HepG2 (cell line): Measurements from ENCODE around the gene TRPV5. TPM values are rescaled to one million over a fixed set of nuclear protein-coding genes. Genes with fewer than 3 reads are reported as not detected.

ENCODE experiments used
- ATAC-seq: fragments of 200-7000 bp; cut with Tn5 transposase; 3 replicates; pipeline ENCODE4 v1.9.1; 2020; ENCODE audit warnings: mild to moderate bottlenecking, moderate library complexity
- BruUV-seq: library from RNA; stranded (reverse); fragments of 400-500 nt; replicated peaks from 2 replicates; lab custom pipeline; 2021; lab: Mats Ljungman, UMichigan
- CTCF ChIA-PET: fragments of 300-600 bp; formaldehyde crosslinking; extraction: SDS; loops from one replicate; lab custom pipeline; 2021; ENCODE audit warnings: low total read pairs, inconsistent platforms, low intra/inter-chr PET ratio; lab: Yijun Ruan, JAX
- POLR2A ChIA-PET: fragments of 350-600 bp; sonication (Branson Sonifier 250); formaldehyde crosslinking; loops from one replicate; lab custom pipeline; 2020; ENCODE audit warnings: antibody characterized with exemption, inconsistent platforms; lab: Yijun Ruan, JAX
- DNase-seq: peaks from one replicate; pipeline ENCODE4 v3.0.0-alpha.2; 2015; ENCODE audit warnings: low spot score
- FAIRE-seq: peaks from 3 replicates; lab custom pipeline; 2011; peaks lifted over from hg19 to GRCh38; lab: Jason Lieb, UNC
- H2AFZ ChIP-seq: one replicate; pipeline ENCODE4 v1.6.1; 2011; ENCODE audit warnings: low read length, inconsistent platforms
- H3K27ac ChIP-seq: fragments of 300-600 bp; 3 replicates; pipeline ENCODE4 v1.8.0; 2011; ENCODE audit warnings: mixed run types, mild to moderate bottlenecking, mixed read lengths, low read length, inconsistent platforms; ENCODE audit not compliant: insufficient read depth; ENCODE audit errors: extremely low read length
- H3K27me3 ChIP-seq, 2 experiments: fragments of 200-600 bp in 1 of 2; 2 replicates in 1 of 2; 3 replicates in 1 of 2; pipeline versions ENCODE4 v1.6.0 to v1.8.0; 2011; ENCODE audit warnings: low read length in 2 of 2, mild to moderate bottlenecking in 2 of 2, moderate library complexity in 2 of 2, inconsistent platforms in 1 of 2; ENCODE audit not compliant: insufficient read depth in 2 of 2, control insufficient read depth in 1 of 2
- H3K36me3 ChIP-seq, 2 experiments: fragments of 200-600 bp in 1 of 2; replicated peaks in 1 of 2; 2 replicates in 1 of 2; 3 replicates in 1 of 2; pipeline versions ENCODE4 v1.5.1 to v1.8.0; 2011; ENCODE audit warnings: low read length in 2 of 2, inconsistent platforms in 1 of 2; ENCODE audit not compliant: insufficient read depth in 2 of 2, control insufficient read depth in 1 of 2
- H3K4me1 ChIP-seq: 2 replicates; pipeline ENCODE4 v1.5.1; 2012; ENCODE audit warnings: low read length, inconsistent platforms; ENCODE audit not compliant: insufficient read depth
- H3K4me2 ChIP-seq: 2 replicates; pipeline ENCODE4 v1.6.0; 2011; ENCODE audit warnings: low read depth, low read length, inconsistent platforms
- H3K4me3 ChIP-seq, 3 experiments: fragments of 200-600 bp in 1 of 3; sonication (generic), shearing (Covaris generic) in 1 of 3; replicated peaks in 1 of 3; 2 replicates each; pipeline ENCODE4 v1.5.1; 2011 to 2016; ENCODE audit warnings: low read length in 3 of 3, inconsistent platforms in 2 of 3, low read depth in 2 of 3, mild to moderate bottlenecking in 2 of 3, control low read depth in 1 of 3, mixed read lengths in 1 of 3; ENCODE audit not compliant: insufficient read depth in 1 of 3
- H3K79me2 ChIP-seq: one replicate; pipeline ENCODE4 v1.6.1; 2011; ENCODE audit warnings: low read length, inconsistent platforms; ENCODE audit not compliant: insufficient read depth
- H3K9ac ChIP-seq: 2 replicates; pipeline ENCODE4 v1.6.0; 2011; ENCODE audit warnings: mild to moderate bottlenecking, low read depth, low read length, inconsistent platforms; ENCODE audit not compliant: insufficient read depth
- H3K9me3 ChIP-seq: 2 replicates; pipeline ENCODE4 v1.5.1; 2012; ENCODE audit warnings: mild to moderate bottlenecking, low read length
- H4K20me1 ChIP-seq: 2 replicates; pipeline ENCODE4 v1.6.0; 2011; ENCODE audit warnings: inconsistent platforms, mild to moderate bottlenecking, low read length, moderate library complexity; ENCODE audit not compliant: insufficient read depth
- DMTF1 ChIP-seq: sonication (generic); formaldehyde crosslinking; IDR thresholded peaks from 2 replicates; pipeline ENCODE4 v1.4.0; 2020; ENCODE audit warnings: mild to moderate bottlenecking, missing genetic modification reagents
- GRHL1 ChIP-seq: sonication (generic); formaldehyde crosslinking; conservative IDR thresholded peaks from 2 replicates; pipeline ENCODE4 v1.8.0; 2022; ENCODE audit warnings: missing genetic modification reagents
- MXD1 ChIP-seq: sonication (generic); formaldehyde crosslinking; IDR thresholded peaks from 2 replicates; pipeline ENCODE4 v1.4.0; 2020; ENCODE audit warnings: mild to moderate bottlenecking, missing genetic modification reagents
- NBN ChIP-seq: fragments of 450-650 bp; conservative IDR thresholded peaks from 2 replicates; pipeline ENCODE4 v1.6.1; 2017
- THYN1 ChIP-seq: sonication (generic); formaldehyde crosslinking; IDR thresholded peaks from 2 replicates; pipeline ENCODE4 v1.8.1; 2023; ENCODE audit warnings: low read depth, mild to moderate bottlenecking, moderate library complexity, missing genetic modification reagents, borderline replicate concordance
- U2AF2 ChIP-seq: fragments of 200-400 bp; formaldehyde crosslinking; IDR thresholded peaks from 2 replicates; pipeline ENCODE4 v1.6.1; 2017; ENCODE audit warnings: low read depth, mild to moderate bottlenecking, low read length
- ZC3H13 ChIP-seq: sonication (generic); formaldehyde crosslinking; IDR thresholded peaks from 2 replicates; pipeline ENCODE4 v1.8.1; 2023; ENCODE audit warnings: mild to moderate bottlenecking, missing genetic modification reagents, moderate library complexity
- ZFP36L1 ChIP-seq: sonication (generic); formaldehyde crosslinking; IDR thresholded peaks from 2 replicates; pipeline ENCODE4 v1.8.0; 2022; ENCODE audit warnings: mild to moderate bottlenecking, missing genetic modification reagents, moderate library complexity
- ZNF12 ChIP-seq: sonication (generic); formaldehyde crosslinking; IDR thresholded peaks from 2 replicates; pipeline ENCODE4 v1.5.0; 2020; ENCODE audit warnings: missing genetic modification reagents
- ZNF546 ChIP-seq: sonication (generic); formaldehyde crosslinking; conservative IDR thresholded peaks from 2 replicates; pipeline ENCODE4 v1.8.1; 2023; ENCODE audit warnings: mild to moderate bottlenecking, missing genetic modification reagents
- ZNF564 ChIP-seq: sonication (generic); formaldehyde crosslinking; IDR thresholded peaks from 2 replicates; pipeline ENCODE4 v1.8.1; 2023; ENCODE audit warnings: mild to moderate bottlenecking, missing genetic modification reagents
- WGBS: methylation state at CpG from one replicate; pipeline ENCODE4 v1.1.6; 2017; ENCODE audit warnings: low lambda C conversion rate; 5-methylcytosine and 5-hydroxymethylcytosine counted together
- in situ Hi-C: cut with HindIII; loops from 2 replicates; pipeline ENCODE4 v1.10.0; 2017; ENCODE audit warnings: low pct_unique_long_range_greater_than_20kb; ENCODE audit not compliant: extremely low pct_ligation_motif_present
- intact Hi-C: fragments of 100-400 bp; cut with micrococcal nuclease; formaldehyde crosslinking; loops from one replicate; pipeline ENCODE4 v1.10.0; 2022; ENCODE audit not compliant: unreplicated experiment
- polyA plus RNA-seq, 8 experiments: library from polyadenylated mRNA; depleted of rRNA in 3 of 8; stranded (reverse) in 7 of 8; unstranded in 1 of 8; fragments of >200 nt; fragmentation: Illumina TruSeq in 4 of 8; extraction: Trizol in 4 of 8; gene quantifications; 2 replicates each; pipeline versions ENCODE4 v1.2.1 to v1.2.3, GENCODE V29; 2011 to 2016; ENCODE audit warnings: low read depth in 4 of 8, missing spikeins in 1 of 8, mixed read lengths in 1 of 8; ENCODE audit not compliant: insufficient read depth in 1 of 8
- total RNA-seq, 5 experiments: library from RNA; depleted of rRNA; stranded (reverse); fragments of >200 nt; fragmentation: Illumina TruSeq; extraction: Trizol; gene quantifications; 2 replicates each; pipeline ENCODE4 v1.2.3, GENCODE V29; 2016; ENCODE audit warnings: low read depth in 1 of 5

TRPV5 gene
- total and polyA plus RNA-seq, 2 of the 13 experiments (the other 11 are each of a cell fraction or from before 2014, with no cell fraction given), result not detected

GRCh38 chr7:142860968-142861367 lies 72.6 kb downstream of the TRPV5 start:
- DNase-seq, result no peak
- Histone ChIP-seq H3K4me3 (no peak overlapping the region), H3K79me2 (no peaks in the 10 kb centered on the region), H3K9me3 (no peaks in the 10 kb centered on the region), H3K4me1 (no peaks in the 10 kb centered on the region), H3K27ac (no peak overlapping the region), H3K4me2 (no peak overlapping the region), H3K27me3 (peaks cover 8 to 62% of the 10 kb centered on the region in 2 experiments; a peak in 4 of 5 replicates), H2AFZ (no peak overlapping the region), H4K20me1 (no peaks in the 10 kb centered on the region), H3K36me3 (no peaks in the 10 kb centered on the region), H3K9ac (no peak overlapping the region)
- no peak for FAIRE-seq
- BruUV-seq, result no TSS peak
- in situ Hi-C loops (no loop called here), intact Hi-C loops (no loop called here)
- 0% methylated on average over 3 of the region's 3 CpGs for WGBS
- no peak for ATAC-seq
- TF ChIP-seq ZFP36L1 (CRISPR knock-in tag), result no peak
- TF ChIP-seq MXD1 (CRISPR knock-in tag), result no peak
- no peak for TF ChIP-seq GRHL1 (CRISPR knock-in tag)
- TF ChIP-seq THYN1 (CRISPR knock-in tag), result no peak
- TF ChIP-seq ZNF12 (CRISPR knock-in tag), result no peak
- TF ChIP-seq U2AF2, result no peak
- no peak for TF ChIP-seq NBN
- TF ChIP-seq DMTF1, result no peak
- TF ChIP-seq ZNF564 (CRISPR knock-in tag), result no peak
- TF ChIP-seq ZC3H13 (CRISPR knock-in tag), result no peak
- TF ChIP-seq ZNF546 (CRISPR knock-in tag), result no peak
- ChIA-PET CTCF (no interaction called here), POLR2A (no interaction called here)
